ENCODE results near the gene CPT1B.
A peak's percentile ranks its signal among the peaks of the same experiment; 100 is the strongest.

The CPT1B gene

DNA sequence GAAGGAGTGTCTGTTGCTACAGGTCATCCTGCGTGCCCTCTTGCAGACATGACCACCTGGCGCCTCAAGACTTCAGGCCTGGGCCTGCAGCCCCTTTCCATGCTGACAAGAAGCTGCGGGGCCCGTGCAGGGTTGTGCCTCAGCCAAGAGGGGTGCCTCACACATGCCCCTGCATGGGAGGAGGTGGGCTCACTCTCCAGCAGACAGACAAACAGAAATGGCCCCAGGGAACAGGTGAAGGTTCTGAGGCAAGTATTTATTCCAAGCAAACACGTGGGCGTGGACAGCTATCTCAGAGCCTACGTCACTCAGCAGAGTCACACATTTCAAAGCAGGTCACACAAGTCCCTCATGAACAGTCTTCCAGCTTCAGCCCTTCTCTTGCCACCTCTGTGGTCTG lies 9.6 kb downstream of the CPT1B start:
- no peak for DNase-seq

- DNase-seq, result no peak
Observed at GRCh38 chr22:50567721-50568252, 10.4 kb downstream of the CPT1B start.

DNA sequence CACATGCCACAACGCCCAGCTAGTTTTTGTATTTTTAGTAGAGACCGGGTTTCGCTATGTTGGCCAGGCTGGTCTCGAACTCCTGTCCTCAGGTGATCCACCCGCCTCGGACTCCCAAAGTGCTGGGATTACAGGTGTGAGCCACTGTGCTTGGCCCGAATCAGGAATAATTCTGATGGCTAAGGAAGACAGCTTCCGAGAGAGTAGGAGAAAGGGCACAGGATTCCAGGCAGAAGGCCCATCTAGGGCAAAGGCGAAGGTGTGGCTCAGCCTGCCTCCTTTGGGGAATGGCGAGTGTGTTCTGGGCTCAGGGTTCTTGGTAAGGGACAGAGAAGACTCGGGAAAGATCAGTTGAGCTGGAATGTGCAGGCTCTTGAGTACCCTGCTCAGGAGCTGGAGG lies 13.9 kb downstream of the CPT1B start:
- DNase-seq, result no peak

DNA sequence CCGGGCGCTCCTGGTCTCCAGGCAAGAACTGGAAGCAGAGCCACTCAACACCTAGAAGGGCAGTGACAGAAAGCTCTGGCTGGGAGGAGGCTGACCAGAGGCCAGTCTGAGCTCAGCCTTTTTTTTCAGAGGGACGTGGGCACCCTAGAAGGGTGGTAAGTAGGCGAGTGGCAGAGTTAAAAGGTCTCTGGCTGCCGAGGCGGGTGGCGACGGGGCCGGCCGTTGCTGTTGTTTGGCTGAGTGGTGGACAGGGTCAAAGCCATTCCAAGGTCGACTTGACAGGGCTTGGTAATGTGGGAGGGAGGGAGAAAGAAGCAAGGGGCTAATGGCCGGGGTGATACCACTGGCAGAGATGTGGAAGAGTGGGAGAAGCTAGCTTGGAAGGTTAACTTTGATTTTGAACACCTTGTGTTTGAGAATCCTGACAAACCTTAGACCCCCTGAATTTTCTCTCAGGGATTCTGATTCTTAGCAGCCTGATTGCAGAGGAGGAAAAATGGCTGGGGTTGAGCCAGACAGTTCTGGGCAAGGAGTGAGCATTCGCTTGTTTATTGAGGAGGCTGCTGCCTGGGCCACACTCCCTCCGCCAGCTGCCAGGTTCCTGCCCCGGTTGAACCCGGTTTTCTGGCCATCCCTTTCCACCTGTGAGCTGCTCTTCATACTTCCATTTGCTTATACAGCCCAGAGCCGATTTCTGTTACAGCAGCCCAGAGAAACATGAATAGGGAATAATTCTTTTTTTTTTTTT lies 14.6 kb downstream of the CPT1B start:
- no peak for DNase-seq

GRCh38 chr22:50562523-50563412 lies 15.5 kb downstream of the CPT1B start, which contains the start of gene SYCE3:
SYCE3 (minus strand) TSS chr22:50562919; CDS start chr22:50556405, 6,514 bp downstream.
- peak; percentile 95 for DNase-seq

GRCh38 chr22:50561401-50562358 lies 16.5 kb downstream of the CPT1B start:
- no peak for DNase-seq

DNA sequence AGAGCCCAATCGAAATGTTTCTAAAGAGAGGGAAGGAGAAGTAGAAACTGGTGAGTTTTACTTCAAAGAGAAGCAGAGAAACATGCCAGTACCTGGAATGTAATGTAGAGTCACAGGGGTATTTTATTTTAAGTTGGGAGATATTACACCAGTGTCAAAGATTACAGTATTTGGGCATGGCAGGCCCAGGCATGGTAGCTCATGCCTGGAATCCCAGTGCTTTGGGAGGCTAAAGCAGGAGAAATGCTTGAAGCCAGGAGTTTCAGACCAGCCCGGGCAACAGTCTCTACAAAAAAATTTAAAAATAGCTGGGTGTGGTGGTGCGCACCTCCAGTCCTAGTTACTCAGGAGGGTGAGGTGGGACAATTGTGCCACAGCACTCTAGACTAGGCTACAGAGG lies 18.2 kb downstream of the CPT1B start:
- no peak for DNase-seq

GRCh38 chr22:50556703-50557102 lies 21.5 kb downstream of the CPT1B start:
- no peak for DNase-seq

GRCh38 chr22:50553310-50553709 lies 24.9 kb downstream of the CPT1B start:
- no peak for DNase-seq

GRCh38 chr22:50551160-50551752 lies 27.0 kb downstream of the CPT1B start:
- DNase-seq, result no peak

DNA sequence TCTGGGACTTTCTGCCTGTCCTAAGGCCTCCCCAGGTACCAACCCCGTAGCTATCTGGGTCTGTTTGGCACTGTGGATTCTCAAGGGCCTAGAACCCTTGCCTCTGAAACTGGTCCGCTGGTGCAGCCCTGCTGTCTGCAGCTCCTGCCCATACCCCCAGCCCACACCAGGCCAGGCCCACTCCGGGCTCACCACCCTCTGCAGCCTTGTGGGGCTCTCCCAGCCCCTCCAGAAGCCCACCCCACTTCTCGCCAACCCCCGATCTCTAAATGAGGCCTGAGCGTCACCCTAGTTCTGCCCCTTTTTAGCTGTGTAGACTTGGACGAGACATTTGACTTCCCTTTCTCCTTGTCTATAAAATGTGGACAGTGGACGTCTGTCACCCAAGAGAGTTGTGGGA lies 27.8 kb downstream of the CPT1B start:
- no peak for DNase-seq

DNA sequence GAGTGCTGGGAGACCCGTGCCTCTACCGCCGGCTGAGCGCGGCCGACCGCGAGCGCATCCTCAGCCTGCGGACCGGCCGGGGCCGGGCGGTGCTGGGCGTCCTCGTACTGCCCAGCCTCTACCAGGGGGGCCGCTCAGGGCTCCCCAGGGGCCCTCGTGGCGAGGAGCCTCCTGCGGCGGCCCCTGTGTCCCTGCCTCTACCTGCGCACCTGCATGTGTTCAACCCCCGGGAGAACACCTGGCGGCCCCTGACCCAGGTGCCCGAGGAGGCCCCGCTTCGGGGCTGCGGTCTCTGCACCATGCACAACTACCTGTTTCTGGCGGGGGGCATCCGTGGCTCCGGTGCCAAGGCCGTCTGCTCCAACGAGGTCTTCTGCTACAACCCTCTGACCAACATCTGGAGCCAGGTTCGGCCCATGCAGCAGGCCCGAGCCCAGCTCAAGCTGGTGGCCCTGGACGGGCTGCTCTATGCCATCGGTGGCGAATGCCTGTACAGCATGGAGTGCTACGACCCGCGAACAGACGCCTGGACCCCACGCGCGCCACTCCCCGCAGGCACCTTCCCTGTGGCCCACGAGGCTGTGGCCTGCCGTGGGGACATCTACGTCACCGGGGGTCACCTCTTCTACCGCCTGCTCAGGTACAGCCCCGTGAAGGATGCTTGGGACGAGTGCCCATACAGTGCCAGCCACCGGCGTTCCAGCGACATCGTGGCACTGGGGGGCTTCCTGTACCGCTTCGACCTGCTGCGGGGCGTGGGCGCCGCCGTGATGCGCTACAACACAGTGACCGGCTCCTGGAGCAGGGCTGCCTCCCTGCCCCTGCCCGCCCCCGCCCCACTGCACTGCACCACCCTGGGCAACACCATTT lies 29.1 kb downstream of the CPT1B start:
- no peak for DNase-seq

GRCh38 chr22:50548040-50548920 lies 29.9 kb downstream of the CPT1B start:
- DNase-seq, result no peak

DNA sequence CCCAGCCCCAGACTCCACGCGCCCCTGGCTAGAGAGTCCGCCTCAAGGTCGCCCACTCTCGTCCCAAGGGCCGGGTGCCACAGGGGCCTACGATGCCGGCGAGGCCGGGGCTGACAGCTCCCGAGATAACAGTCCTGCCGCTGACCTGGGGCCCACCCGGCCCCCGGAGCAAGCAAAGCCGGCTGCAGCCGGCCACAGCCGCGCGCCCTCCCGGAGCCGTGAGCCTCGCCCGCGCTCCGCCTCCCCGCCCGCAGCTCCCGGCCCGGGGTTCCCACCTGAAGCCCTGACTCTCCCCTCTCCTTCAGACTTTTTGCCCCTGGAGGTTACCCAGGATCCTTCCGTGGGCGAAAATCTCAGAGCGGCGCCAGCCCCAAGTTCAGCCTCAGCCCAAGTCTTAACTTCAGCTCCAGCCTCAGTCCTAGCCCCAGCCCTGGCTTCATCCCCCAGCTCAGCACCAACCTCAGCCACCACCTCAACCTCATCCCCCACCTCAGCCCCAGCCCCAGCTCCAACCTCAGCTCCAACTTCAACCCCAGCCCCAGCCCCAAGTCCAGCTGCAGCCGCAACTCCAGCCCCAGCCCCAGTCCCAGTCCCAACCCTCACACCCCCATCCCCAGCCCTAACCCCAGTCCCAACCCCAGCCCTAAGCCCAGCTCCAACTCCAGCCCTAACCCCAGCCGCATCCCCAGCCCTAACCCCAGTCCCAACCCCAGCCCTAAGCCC lies 30.8 kb downstream of the CPT1B start:
- no peak for DNase-seq

- DNase-seq, result no peak
Observed at GRCh38 chr22:50546326-50547262, 31.6 kb downstream of the CPT1B start.

DNA sequence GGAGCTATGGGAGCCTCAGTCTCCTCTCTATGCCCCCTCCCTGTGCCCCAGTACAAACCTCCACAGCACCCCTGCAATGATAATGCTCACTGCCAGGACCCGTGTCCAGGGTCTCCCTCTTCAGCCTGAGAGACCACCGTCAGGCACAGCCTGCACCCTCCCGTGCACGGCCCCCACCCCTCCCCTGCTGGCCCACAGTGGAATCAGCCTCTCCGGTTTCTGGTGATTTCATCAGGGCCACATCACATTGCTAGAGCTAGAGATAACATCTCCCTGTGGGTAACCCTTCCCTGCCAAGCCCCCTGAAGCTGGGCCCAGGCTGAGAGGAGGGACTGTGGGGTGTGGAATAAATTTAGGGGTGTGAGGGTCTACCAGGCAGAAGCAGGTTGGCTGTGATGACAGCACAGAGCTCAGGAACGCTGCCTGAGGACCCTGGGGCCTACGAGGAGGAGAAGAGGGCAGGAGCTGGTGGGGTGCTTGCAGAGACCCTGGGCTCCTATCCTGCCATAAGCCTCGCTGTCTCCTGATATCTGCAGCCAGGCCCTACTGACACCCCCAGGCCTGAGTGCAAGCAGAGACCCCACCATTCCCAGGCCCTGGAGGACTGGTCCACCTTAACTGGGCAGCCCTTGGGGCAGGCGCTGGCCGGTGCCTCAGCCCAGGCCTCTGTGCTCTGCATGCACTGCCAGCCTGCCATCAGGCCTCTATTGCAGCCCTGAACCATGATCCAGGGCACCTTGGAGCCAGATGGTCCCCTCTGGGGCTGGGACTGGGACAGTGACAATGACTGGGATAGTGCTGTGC lies 32.5 kb downstream of the CPT1B start, which contains the start of gene KLHDC7B:
Gene KLHDC7B (plus strand): TSS at position 378 of the 804 bp plus-strand sequence. CDS start 345 bp downstream, at position 723.
- no peak for DNase-seq

DNA sequence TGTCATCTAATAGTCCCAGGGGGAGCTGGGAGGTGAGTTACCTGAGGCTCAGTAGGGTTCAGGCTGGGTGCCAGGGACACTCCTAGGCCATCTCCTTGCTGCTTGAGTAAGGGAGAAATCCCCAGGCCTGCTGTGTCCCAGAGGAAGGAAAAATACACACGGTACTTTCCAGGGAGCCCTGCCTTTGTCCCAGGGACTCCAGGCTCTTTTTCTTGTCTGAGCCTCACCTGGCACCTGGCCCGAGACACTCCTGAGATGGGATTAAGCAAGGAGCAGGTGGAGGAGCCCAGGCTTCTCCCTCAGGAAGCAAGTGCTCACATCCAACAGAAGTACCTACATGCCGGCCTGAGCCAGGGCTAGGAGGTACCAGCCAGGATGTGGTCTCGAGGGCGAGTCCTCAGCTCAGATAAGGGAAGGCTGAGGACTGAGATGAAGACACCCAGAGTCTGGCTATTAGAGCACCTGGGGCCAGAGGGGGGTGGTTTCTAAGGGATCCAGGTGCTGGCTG lies 33.4 kb downstream of the CPT1B start:
- DNase-seq, result no peak

Measured in COR-L47 (cell line).